OCI-LY1 (cell line): Measurements from ENCODE around the gene ARL15.

ENCODE experiments used
- H2AFZ ChIP-seq: fragments of 200-600 bp; sonication (generic), shearing (Covaris generic); 2 replicates; pipeline ENCODE4 v1.6.0; 2014; ENCODE audit warnings: antibody characterized with exemption, mild to moderate bottlenecking, low read length
- H3F3A ChIP-seq: fragments of 200-600 bp; sonication (generic), shearing (Covaris generic); 2 replicates; pipeline ENCODE4 v1.6.0; 2014; ENCODE audit warnings: mild to moderate bottlenecking, antibody characterized with exemption, low read length, moderate library complexity; ENCODE audit not compliant: insufficient read depth
- H3K27ac ChIP-seq: fragments of 200-600 bp; sonication (generic); 2 replicates; pipeline ENCODE4 v1.5.1; 2014; ENCODE audit warnings: low read length, mixed run types, mild to moderate bottlenecking, low read depth; ENCODE audit not compliant: poor library complexity, severe bottlenecking
- H3K27me3 ChIP-seq: fragments of 200-600 bp; sonication (generic); 2 replicates; pipeline ENCODE4 v1.6.0; 2014; ENCODE audit warnings: antibody characterized with exemption, mild to moderate bottlenecking, low read length, moderate library complexity; ENCODE audit not compliant: insufficient read depth
- H3K36me3 ChIP-seq: fragments of 200-600 bp; sonication (generic); 2 replicates; pipeline ENCODE4 v1.6.1; 2014; ENCODE audit warnings: mild to moderate bottlenecking, antibody characterized with exemption, low read length, moderate library complexity, mixed read lengths; ENCODE audit not compliant: insufficient read depth
- H3K4me1 ChIP-seq: fragments of 200-600 bp; sonication (generic); 2 replicates; pipeline ENCODE4 v1.5.1; 2014; ENCODE audit warnings: mild to moderate bottlenecking, low read length, moderate library complexity; ENCODE audit not compliant: insufficient read depth, severe bottlenecking
- H3K4me2 ChIP-seq: fragments of 200-600 bp; sonication (generic), shearing (Covaris generic); 2 replicates; pipeline ENCODE4 v1.6.1; 2014; ENCODE audit warnings: low read length
- H3K4me3 ChIP-seq: fragments of 200-600 bp; sonication (generic); 2 replicates; pipeline ENCODE4 v1.5.1; 2014; ENCODE audit warnings: low read length, low read depth, mild to moderate bottlenecking, mixed read lengths; ENCODE audit not compliant: poor library complexity, severe bottlenecking
- H3K79me2 ChIP-seq: fragments of 200-600 bp; shearing (Covaris generic); 2 replicates; pipeline ENCODE4 v1.6.1; 2016; ENCODE audit warnings: mixed run types, low read length, mixed read lengths; ENCODE audit not compliant: insufficient read depth
- H3K9ac ChIP-seq: fragments of 200-600 bp; sonication (generic), shearing (Covaris generic); 2 replicates; pipeline ENCODE4 v1.6.1; 2014; ENCODE audit warnings: mild to moderate bottlenecking, low read length, mixed read lengths
- H3K9me2 ChIP-seq: fragments of 200-600 bp; sonication (generic), shearing (Covaris generic); 2 replicates; pipeline ENCODE4 v1.6.1; 2014; ENCODE audit warnings: low read depth, mild to moderate bottlenecking, low read length, mixed read lengths
- H3K9me3 ChIP-seq: fragments of 200-600 bp; shearing (Covaris generic); 2 replicates; pipeline ENCODE4 v1.6.1; 2014; ENCODE audit warnings: low read length, mixed read lengths
- H4K20me1 ChIP-seq: fragments of 200-600 bp; sonication (generic), shearing (Covaris generic); 2 replicates; pipeline ENCODE4 v1.6.0; 2016; ENCODE audit warnings: mild to moderate bottlenecking, low read length; ENCODE audit not compliant: insufficient read depth
- EZH2 ChIP-seq: fragments of 200-600 bp; sonication (generic), shearing (Covaris generic); IDR thresholded peaks from 2 replicates; pipeline ENCODE4 v1.8.0; 2017; ENCODE audit warnings: borderline replicate concordance, mixed run types, mild to moderate bottlenecking, antibody characterized with exemption, low read length, moderate library complexity, mixed read lengths
- TF ChIP-seq, protein P1 (sequence below): fragments of 200-600 bp; sonication (generic), shearing (Covaris generic); IDR thresholded peaks from 2 replicates; pipeline ENCODE4 v1.5.1; 2017; ENCODE audit warnings: mild to moderate bottlenecking, antibody characterized with exemption, low read length, moderate library complexity, mixed read lengths

Gene ARL15

DNA sequence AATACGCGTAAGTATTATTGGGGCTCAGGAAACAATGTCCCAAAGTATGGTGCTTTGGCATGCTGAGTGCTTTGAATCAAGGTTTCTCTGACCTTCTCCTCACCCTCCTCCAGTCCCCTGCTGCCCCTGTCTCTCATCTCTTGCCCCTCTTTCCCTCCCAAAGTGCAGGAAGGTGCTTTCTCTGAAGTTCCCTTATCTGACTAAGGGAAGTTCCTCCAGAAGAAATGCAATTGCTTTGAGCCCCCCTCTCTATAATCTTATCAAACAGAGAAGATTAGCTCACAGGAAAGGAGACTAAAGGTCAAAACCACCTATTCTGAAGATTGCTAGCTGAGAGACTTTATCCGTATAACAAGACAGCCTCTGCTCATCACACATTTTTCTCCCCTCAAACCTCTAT, 288.1 kb downstream of the ARL15 start:
- TF ChIP-seq, protein P1, sequence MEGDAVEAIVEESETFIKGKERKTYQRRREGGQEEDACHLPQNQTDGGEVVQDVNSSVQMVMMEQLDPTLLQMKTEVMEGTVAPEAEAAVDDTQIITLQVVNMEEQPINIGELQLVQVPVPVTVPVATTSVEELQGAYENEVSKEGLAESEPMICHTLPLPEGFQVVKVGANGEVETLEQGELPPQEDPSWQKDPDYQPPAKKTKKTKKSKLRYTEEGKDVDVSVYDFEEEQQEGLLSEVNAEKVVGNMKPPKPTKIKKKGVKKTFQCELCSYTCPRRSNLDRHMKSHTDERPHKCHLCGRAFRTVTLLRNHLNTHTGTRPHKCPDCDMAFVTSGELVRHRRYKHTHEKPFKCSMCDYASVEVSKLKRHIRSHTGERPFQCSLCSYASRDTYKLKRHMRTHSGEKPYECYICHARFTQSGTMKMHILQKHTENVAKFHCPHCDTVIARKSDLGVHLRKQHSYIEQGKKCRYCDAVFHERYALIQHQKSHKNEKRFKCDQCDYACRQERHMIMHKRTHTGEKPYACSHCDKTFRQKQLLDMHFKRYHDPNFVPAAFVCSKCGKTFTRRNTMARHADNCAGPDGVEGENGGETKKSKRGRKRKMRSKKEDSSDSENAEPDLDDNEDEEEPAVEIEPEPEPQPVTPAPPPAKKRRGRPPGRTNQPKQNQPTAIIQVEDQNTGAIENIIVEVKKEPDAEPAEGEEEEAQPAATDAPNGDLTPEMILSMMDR: no peak
- TF ChIP-seq EZH2: no peak
- H3F3A ChIP-seq: no peaks in the 10 kb centered on the region
- peaks cover 20% of the 10 kb centered on the region for H3K79me2 ChIP-seq
- peaks cover 73% of the 10 kb centered on the region for H3K36me3 ChIP-seq
- H4K20me1 ChIP-seq: no peaks in the 10 kb centered on the region
- H2AFZ ChIP-seq: no peak overlapping the region
- no peak overlapping the region for H3K4me3 ChIP-seq
- H3K9ac ChIP-seq: no peak overlapping the region
- no peaks in the 10 kb centered on the region for H3K27me3 ChIP-seq
- no peaks in the 10 kb centered on the region for H3K9me2 ChIP-seq
- peaks cover 37% of the 10 kb centered on the region for H3K4me1 ChIP-seq
- H3K9me3 ChIP-seq: no peaks in the 10 kb centered on the region
- H3K27ac ChIP-seq: peak overlapping the region; percentile 23
- H3K4me2 ChIP-seq: 0 out of 2 replicates have a peak overlapping the region, but pooled peaks have one; percentile 3

DNA sequence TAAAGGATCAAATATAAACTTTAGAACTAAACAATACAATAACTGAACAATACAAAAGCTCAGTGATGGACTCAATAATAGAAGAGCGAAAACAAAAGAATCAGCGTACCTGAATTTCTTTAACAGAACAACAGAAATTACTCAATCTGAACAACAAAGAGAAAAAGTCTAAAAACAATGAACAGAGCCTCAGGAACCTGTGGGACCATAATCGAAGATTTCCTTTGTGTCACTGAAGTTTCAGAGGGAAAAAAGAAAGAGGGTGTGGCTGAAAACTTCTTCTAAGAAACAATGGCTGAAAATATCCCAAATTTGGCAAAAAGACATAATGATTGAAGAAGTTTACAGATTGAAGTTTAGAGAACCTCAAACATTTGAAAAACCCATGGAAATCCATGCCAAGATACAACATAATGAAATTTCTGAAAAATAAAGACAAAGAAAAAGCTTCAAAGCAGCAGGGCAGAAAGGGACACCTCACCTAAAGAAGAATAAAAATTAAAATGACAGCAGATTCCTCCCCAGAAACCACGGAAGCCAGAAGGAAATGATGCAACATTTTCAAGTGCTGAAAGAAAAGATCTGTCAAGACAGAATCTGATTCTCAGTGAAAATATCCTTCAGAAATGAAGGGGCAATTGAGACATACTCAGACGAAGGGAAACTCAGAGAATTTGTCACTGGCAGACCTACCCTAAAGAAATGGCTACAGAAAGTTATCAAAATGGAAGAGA, 288.8 kb downstream of the ARL15 start:
- no peak overlapping the region for H2AFZ ChIP-seq
- H3K9me2 ChIP-seq: no peaks in the 10 kb centered on the region
- H3F3A ChIP-seq: no peaks in the 10 kb centered on the region
- H3K4me3 ChIP-seq: no peak overlapping the region
- 0 out of 2 replicates have a peak overlapping the region, but pooled peaks have one; percentile 3 for H3K4me2 ChIP-seq
- peaks cover 73% of the 10 kb centered on the region for H3K36me3 ChIP-seq
- TF ChIP-seq, protein P1: no peak
- no peak for TF ChIP-seq EZH2
- H3K27me3 ChIP-seq: no peaks in the 10 kb centered on the region
- H3K27ac ChIP-seq: peak overlapping the region; percentile 23
- H3K79me2 ChIP-seq: peaks cover 20% of the 10 kb centered on the region
- H3K4me1 ChIP-seq: peaks cover 37% of the 10 kb centered on the region
- no peaks in the 10 kb centered on the region for H3K9me3 ChIP-seq
- no peak overlapping the region for H3K9ac ChIP-seq
- no peaks in the 10 kb centered on the region for H4K20me1 ChIP-seq

DNA sequence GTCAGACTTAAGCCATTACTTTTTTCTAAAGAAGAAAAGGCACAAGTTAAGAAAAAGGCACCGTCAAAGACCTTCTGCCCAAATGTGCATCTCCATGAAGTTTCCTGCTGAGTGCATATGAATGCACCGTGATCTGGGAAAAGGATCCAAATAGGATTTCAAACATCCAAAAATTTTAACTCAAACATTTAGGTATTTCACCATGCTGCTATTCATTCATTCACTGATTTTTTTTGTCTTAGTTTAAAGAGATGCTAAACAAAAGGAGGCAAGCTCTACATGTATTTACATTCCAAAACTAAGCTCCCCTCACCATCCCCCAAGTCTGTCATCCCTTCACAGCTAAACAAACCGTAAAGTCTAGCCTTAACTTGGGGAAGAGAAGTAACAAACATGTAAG, 291.9 kb downstream of the ARL15 start:
- peaks cover 84% of the 10 kb centered on the region for H3K36me3 ChIP-seq
- H3K4me1 ChIP-seq: peaks cover 20% of the 10 kb centered on the region
- no peaks in the 10 kb centered on the region for H3F3A ChIP-seq
- H2AFZ ChIP-seq: no peak overlapping the region
- peaks cover 8% of the 10 kb centered on the region for H3K79me2 ChIP-seq
- no peak for TF ChIP-seq EZH2
- TF ChIP-seq, protein P1: no peak
- H3K4me2 ChIP-seq: no peak overlapping the region
- no peaks in the 10 kb centered on the region for H3K9me3 ChIP-seq
- no peak overlapping the region for H3K27ac ChIP-seq
- no peak overlapping the region for H3K9ac ChIP-seq
- H3K27me3 ChIP-seq: no peaks in the 10 kb centered on the region
- no peak overlapping the region for H3K4me3 ChIP-seq
- H3K9me2 ChIP-seq: no peaks in the 10 kb centered on the region
- no peaks in the 10 kb centered on the region for H4K20me1 ChIP-seq
